HepG2 (cell line): ENCODE measurements around the gene ANKRD13D. TPM values are rescaled to one million over a fixed set of nuclear protein-coding genes. Genes with fewer than 3 reads are reported as not detected.
A peak's percentile ranks its signal among the peaks of the same experiment; 100 is the strongest.

Source experiments
- DZIP1 ChIP-seq: sonication (generic); formaldehyde crosslinking; IDR thresholded peaks from 2 replicates; pipeline ENCODE4 v1.5.0; 2020; ENCODE audit warnings: mild to moderate bottlenecking, missing genetic modification reagents
- E2F5 ChIP-seq: sonication (generic); formaldehyde crosslinking; conservative IDR thresholded peaks from 2 replicates; pipeline ENCODE4 v1.4.0; 2020; ENCODE audit warnings: missing genetic modification reagents
- EEA1 ChIP-seq: sonication (generic); formaldehyde crosslinking; IDR thresholded peaks from 2 replicates; pipeline ENCODE4 v1.5.1; 2020; ENCODE audit warnings: mild to moderate bottlenecking, missing genetic modification reagents, borderline replicate concordance
- EHMT2 ChIP-seq: fragments of 200-600 bp; sonication (generic); IDR thresholded peaks from 2 replicates; pipeline ENCODE4 v1.7.0; 2017; ENCODE audit warnings: antibody characterized with exemption, low read depth, low read length, borderline replicate concordance
- HOMEZ ChIP-seq: IDR thresholded peaks from 2 replicates; pipeline ENCODE4 v1.6.1; 2016; ENCODE audit warnings: low read depth
- MIXL1 ChIP-seq: IDR thresholded peaks from 2 replicates; pipeline ENCODE4 v1.6.1; 2016
- ZNF567 ChIP-seq: sonication (generic); formaldehyde crosslinking; IDR thresholded peaks from 2 replicates; pipeline ENCODE4 v1.8.1; 2023; ENCODE audit warnings: mild to moderate bottlenecking, missing genetic modification reagents, borderline replicate concordance
- ZNF776 ChIP-seq: sonication (generic); formaldehyde crosslinking; IDR thresholded peaks from 2 replicates; pipeline ENCODE4 v1.4.0; 2020; ENCODE audit warnings: mild to moderate bottlenecking, missing genetic modification reagents
- polyA plus RNA-seq, 8 experiments: library from polyadenylated mRNA; depleted of rRNA in 3 of 8; stranded (reverse) in 7 of 8; unstranded in 1 of 8; fragments of >200 nt; fragmentation: Illumina TruSeq in 4 of 8; extraction: Trizol in 4 of 8; gene quantifications; 2 replicates each; pipeline versions ENCODE4 v1.2.1 to v1.2.3, GENCODE V29; 2011 to 2016; ENCODE audit warnings: low read depth in 4 of 8, missing spikeins in 1 of 8, mixed read lengths in 1 of 8; ENCODE audit not compliant: insufficient read depth in 1 of 8
- total RNA-seq, 5 experiments: library from RNA; depleted of rRNA; stranded (reverse); fragments of >200 nt; fragmentation: Illumina TruSeq; extraction: Trizol; gene quantifications; 2 replicates each; pipeline ENCODE4 v1.2.3, GENCODE V29; 2016; ENCODE audit warnings: low read depth in 1 of 5

ANKRD13D gene
- total and polyA plus RNA-seq, 2 of the 13 experiments (the other 11 are each of a cell fraction or from before 2014, with no cell fraction given), result 18.6 to 27.3 TPM

GRCh38 chr11:67288198-67288451 is 978 bp upstream of the ANKRD13D start (continued):
- TF ChIP-seq DZIP1 (CRISPR knock-in tag) (peak; percentile 58; the same call in 1 of the 2 replicates), EEA1 (CRISPR knock-in tag) (peak; percentile 20; the same call in 1 of the 2 replicates), EHMT2 (no peak), ZNF776 (CRISPR knock-in tag) (no peak), MIXL1 (no peak), HOMEZ (CRISPR knock-in tag) (0 out of 2 replicates have a peak, but pooled peaks have one; percentile 55), ZNF567 (CRISPR knock-in tag) (peak; percentile 96; the same call in 1 of the 2 replicates), E2F5 (no peak)
